NCI-H2107 treated with DMSO at 0.1 percent for 48 hours (cell line): ENCODE measurements around the gene WDFY2.

Experiments used
- DNase-seq: peaks from one replicate; lab custom pipeline; 2025; ENCODE audit not compliant: unreplicated experiment; lab: John Stamatoyannopoulos, UW

Gene WDFY2

GRCh38 chr13:51697181-51697580 lies 112.9 kb downstream of the WDFY2 start:
- no peak for DNase-seq

GRCh38 chr13:51697855-51698254 lies 113.6 kb downstream of the WDFY2 start:
- DNase-seq, result no peak

GRCh38 chr13:51698352-51698751 lies 114.1 kb downstream of the WDFY2 start:
- DNase-seq, result no peak

GRCh38 chr13:51704399-51705313 lies 120.4 kb downstream of the WDFY2 start:
- no peak for DNase-seq

GRCh38 chr13:51707461-51707860 lies 123.2 kb downstream of the WDFY2 start:
- no peak for DNase-seq

GRCh38 chr13:51713807-51714206 lies 129.5 kb downstream of the WDFY2 start:
- no peak for DNase-seq

- DNase-seq, result no peak
Measured at GRCh38 chr13:51714663-51715168, 130.5 kb downstream of the WDFY2 start.

GRCh38 chr13:51715613-51716012 lies 131.4 kb downstream of the WDFY2 start:
- no peak for DNase-seq

GRCh38 chr13:51717786-51718398 lies 133.6 kb downstream of the WDFY2 start:
- peak; percentile 11 for DNase-seq

- DNase-seq, result no peak
Measured at GRCh38 chr13:51719394-51719793, 135.1 kb downstream of the WDFY2 start.

- no peak for DNase-seq
Measured at GRCh38 chr13:51721496-51721895, 137.2 kb downstream of the WDFY2 start.

GRCh38 chr13:51723529-51723928 lies 139.3 kb downstream of the WDFY2 start:
- no peak for DNase-seq

GRCh38 chr13:51724721-51725120 lies 140.5 kb downstream of the WDFY2 start:
- no peak for DNase-seq

- no peak for DNase-seq
Measured at GRCh38 chr13:51726446-51727193, 142.4 kb downstream of the WDFY2 start.

GRCh38 chr13:51727634-51728274 lies 143.5 kb downstream of the WDFY2 start:
- no peak for DNase-seq

GRCh38 chr13:51728275-51728673 lies 144.0 kb downstream of the WDFY2 start:
- no peak for DNase-seq

GRCh38 chr13:51728972-51729371 lies 144.7 kb downstream of the WDFY2 start:
- DNase-seq, result no peak

- DNase-seq, result no peak
Measured at GRCh38 chr13:51729866-51730553, 145.7 kb downstream of the WDFY2 start.

- no peak for DNase-seq
Measured at GRCh38 chr13:51730927-51731326, 146.7 kb downstream of the WDFY2 start.

GRCh38 chr13:51731759-51732158 lies 147.5 kb downstream of the WDFY2 start:
- DNase-seq, result no peak
